Measurements from ENCODE around the gene ATP9B.

The ATP9B gene, protein sequence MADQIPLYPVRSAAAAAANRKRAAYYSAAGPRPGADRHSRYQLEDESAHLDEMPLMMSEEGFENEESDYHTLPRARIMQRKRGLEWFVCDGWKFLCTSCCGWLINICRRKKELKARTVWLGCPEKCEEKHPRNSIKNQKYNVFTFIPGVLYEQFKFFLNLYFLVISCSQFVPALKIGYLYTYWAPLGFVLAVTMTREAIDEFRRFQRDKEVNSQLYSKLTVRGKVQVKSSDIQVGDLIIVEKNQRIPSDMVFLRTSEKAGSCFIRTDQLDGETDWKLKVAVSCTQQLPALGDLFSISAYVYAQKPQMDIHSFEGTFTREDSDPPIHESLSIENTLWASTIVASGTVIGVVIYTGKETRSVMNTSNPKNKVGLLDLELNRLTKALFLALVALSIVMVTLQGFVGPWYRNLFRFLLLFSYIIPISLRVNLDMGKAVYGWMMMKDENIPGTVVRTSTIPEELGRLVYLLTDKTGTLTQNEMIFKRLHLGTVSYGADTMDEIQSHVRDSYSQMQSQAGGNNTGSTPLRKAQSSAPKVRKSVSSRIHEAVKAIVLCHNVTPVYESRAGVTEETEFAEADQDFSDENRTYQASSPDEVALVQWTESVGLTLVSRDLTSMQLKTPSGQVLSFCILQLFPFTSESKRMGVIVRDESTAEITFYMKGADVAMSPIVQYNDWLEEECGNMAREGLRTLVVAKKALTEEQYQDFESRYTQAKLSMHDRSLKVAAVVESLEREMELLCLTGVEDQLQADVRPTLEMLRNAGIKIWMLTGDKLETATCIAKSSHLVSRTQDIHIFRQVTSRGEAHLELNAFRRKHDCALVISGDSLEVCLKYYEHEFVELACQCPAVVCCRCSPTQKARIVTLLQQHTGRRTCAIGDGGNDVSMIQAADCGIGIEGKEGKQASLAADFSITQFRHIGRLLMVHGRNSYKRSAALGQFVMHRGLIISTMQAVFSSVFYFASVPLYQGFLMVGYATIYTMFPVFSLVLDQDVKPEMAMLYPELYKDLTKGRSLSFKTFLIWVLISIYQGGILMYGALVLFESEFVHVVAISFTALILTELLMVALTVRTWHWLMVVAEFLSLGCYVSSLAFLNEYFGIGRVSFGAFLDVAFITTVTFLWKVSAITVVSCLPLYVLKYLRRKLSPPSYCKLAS

DNA sequence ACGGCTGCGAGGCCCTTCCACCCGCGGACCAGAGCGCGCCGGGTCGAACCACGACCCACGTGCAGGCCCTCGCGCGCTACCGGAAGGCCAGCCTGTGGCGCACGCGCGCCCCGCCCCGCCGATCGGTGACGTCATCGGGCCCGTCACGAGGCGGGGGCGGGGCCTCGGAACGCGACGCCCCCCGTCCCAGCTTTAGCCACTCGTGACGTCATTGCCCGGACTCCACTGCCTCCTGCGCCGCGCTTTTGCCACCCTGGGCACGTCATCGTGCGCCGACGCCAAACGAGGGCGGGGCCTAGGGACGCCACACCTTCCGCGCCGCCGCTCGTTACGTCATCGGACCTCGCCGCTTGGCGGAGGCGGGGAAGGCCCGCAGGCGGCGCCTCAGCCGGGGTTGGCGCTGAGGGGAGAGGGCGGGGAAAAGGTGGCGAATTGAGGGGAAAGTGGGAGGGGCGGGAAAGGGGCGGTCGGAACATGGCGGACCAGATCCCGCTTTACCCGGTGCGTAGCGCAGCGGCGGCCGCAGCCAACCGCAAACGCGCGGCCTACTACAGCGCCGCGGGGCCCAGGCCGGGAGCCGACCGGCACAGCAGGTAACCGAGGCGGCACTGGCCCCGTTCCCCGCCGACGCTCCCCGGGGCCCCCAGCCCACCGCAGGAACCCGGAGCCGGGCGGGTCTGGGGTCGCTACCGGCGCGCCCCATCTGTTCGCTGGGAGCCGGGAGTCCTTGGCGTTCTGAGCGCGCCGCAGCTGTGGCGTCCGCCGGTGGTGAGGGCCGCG is at the start of gene ATP9B:
Gene ATP9B, plus strand, starts transcription at position 458 of the 780 bp plus-strand sequence. Its CDS starts 17 bp downstream, at position 475.
- DNase-seq: peak; percentile 97

DNA sequence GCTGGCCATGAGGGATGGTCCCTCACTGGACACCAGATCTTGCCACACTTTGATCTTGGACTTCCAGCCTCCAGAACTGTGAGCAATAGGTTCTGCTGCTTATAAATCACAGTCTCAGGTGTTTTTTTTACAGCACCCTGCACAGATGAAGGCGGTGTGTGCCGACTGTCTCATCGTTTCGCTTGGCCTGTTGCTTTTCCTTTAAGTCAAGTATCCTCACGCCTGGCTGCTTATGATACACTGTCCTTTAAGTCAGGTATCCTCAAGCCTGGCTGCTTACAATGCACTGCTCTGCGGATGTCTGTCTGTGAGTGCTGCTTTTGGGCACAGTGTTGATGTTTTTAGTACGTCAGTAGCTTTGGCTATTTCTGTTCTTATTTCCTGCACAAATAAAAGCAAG is 49.3 kb upstream of the ATP9B start:
- DNase-seq: no peak

DNA sequence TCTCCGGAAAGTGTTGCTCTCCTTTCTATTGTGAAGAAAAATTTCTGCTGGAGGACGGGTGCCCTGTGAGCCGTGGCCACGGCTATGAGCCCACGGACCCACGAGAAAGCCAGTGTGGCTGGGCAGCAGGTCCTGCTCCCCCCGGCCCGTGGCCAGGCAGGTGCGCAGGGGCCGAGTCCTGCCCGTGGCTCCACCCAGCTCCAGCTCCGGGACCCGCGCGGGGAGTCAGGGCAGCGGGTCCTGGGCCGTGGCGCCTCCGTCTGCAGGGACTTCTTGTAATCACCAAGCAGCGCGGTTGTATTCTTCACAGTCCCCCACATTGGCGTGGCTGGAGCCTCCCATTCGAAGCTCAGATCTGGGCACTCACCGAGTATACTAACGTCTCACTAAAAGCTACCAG is 46.6 kb upstream of the ATP9B start:
- DNase-seq: no peak

DNA sequence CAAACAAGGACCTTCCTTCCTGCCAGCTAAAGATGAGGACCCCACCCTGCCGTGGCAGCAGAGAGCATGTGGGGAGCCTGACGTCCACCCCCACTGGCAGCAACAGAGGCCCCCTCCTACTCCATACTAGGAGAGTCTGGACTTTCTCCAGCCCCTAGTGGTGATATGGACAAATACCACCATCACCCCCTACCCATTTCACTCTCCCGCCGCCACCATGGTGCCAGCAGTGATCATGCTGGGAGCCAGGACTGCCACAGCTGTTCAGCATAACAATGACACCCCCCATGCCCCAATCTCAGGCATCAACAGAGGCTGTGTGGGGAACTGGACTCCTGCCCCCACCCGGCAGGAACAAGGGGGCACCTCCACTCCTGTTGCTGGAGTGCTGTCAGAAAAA is 42.7 kb upstream of the ATP9B start:
- no peak for DNase-seq

DNA sequence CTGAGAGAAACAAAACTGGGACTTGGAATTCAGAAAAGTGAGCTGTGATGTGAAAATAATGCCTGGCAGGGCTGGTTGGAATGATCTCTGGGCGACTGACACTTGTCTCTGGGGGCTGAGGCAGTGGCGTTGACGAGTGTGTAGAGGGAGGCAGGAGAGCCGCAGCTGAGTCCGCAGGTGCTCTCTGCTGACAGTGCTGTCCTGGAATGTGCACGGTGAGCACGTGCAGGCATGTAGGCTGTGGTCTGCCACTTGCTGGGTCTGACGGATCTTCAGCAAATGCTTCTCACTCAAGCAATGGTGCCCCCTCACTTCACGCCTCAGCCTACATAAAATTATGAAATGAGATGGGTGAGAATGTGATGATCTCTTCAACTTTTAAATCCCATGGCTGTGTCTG is 38.5 kb upstream of the ATP9B start:
- no peak for DNase-seq

DNA sequence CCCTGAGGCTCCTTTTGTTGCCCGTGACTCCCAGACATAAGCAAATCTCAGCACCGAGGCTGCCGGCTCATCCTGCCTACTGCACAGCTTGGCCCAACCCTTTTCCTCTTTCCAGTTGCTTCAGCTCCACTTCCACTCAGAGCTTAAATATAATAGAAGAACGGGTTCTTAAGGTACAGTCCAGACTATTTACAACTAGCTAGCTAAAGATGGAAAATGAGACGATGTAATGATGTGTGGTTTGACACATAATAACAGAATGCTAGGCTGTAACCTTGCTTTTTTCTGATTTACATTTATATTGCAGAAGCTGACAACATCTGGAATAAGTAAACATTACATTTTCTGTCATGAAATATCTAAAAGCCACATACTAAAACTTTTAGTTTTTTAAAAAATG is 26.9 kb upstream of the ATP9B start:
- DNase-seq: no peak

DNA sequence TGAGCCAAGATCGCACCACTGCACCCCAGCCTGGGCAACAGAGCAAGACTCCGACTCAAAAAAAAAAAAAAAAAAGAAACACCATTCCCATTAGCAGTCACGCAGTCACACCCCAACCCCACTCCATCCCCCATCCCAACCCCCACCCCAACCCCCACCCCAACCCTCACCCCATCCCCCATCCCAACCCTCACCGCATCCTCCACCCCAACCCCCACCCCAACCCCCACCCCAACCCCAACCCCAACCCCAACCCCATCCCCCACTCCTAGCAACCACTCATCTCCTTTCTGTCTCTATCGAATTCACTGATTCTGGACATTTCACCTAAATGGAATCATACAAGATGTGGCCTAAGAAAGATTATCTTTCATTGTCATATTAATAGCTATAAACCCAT is 25.9 kb upstream of the ATP9B start:
- DNase-seq: no peak

DNA sequence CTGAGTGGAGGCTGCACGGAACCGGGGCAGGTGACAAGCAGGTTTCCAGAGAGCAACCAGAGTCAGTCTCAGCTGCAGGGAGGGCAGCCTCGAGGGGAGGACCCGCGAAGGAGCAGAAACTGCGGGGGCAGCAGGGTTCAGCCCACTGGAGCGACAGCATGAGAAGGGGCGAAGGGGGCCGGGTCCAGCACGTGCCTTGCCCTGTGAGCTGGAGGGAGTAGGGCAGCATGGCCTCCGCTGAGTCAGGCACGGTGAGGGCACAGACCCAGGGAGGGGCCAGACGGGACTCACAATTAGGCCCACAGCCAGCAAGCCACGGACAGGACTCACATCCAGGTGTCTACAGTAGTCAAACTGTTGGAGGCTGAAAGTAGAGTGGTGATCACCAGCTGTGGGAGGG is 22.7 kb upstream of the ATP9B start:
- no peak for DNase-seq

DNA sequence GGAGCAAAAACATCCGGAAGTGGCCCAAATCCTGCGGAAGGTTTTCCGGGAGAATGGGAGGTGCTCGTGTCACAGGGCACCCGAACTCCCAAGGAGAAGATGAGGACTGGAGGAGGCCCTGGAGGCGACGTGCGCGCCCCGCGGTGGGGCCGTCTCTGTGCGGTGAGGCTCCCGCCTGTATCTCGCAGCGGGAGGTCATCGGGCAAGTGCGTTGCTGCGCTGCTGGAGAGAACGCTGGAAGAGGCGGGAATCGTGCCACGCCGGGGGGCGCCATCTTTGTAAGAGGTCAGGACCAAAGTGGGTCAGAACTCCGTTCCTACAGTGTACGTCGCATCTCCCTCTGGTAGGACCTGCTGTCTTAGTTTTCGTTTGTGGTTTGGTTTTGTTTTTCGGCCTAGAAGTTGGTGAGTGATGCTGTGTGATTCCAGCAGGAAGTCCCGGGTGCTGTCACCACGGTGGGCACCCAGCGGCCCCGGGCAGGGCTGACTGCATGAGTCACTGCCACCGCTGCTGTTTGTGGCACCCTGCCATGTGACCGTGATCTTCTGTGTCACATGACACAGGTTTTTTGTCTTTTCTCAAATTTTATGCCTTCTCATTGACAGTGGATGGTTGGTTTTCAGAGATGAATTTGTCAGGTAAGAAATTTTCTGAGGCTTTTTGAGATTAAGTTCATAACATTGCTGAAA is 21.5 kb upstream of the ATP9B start:
- no peak for DNase-seq

DNA sequence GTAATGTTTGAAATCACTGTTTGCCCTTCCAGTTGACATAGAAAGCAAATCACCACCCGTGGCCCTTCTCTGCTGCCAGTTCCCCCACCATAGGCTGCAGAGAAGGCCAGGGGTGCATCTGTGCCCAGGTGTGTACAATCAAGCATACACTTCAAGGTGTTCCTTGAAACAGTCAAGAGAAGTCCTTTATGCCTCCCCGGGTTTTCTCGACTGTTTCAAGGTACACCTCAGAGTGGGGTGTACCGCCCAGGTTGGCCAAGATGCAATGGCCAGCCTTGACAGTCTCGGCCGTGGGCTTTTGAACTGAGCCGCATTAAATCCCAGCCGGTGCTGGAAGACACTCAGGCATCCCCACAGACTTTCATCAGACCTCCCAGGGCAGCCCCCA is 21.0 kb upstream of the ATP9B start:
- no peak for DNase-seq

DNA sequence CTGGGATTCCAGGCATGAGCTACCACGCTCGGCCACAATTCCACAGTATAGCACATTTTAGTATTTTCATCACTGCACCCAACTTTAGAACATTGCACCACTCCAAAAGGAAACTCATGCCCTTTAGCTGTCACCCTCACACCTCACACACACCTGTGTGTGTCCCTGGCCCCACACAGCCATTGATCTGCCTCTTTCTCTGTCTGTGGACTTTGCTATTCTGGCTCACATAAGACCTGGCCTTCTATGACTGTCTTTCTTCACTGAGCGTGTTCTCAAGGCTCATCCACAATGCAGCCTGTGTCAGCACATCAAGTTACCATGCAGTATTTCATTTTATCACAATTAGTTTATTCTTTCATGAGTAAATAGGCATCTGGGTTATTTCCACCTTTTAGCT is 19.7 kb upstream of the ATP9B start:
- DNase-seq: no peak

DNA sequence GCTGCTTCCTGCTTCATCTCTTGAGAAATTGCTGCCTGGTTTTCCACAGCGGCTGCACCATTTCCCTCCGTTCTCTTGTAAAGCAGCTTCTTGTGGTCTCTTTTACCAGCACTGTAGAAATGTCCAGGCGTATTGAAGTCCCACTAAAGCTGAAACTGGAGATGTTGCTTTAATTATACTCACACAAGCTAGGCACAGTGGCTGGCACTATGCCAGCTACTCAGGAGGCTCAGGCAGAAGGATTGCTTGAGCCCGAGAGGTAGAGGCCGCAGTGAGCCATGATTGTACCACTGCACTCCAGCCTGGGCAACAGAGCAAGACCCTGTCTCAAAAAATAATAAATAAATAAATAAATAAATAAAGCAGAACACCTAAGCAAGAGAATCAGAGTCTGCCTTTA is 19.2 kb upstream of the ATP9B start:
- DNase-seq: no peak

DNA sequence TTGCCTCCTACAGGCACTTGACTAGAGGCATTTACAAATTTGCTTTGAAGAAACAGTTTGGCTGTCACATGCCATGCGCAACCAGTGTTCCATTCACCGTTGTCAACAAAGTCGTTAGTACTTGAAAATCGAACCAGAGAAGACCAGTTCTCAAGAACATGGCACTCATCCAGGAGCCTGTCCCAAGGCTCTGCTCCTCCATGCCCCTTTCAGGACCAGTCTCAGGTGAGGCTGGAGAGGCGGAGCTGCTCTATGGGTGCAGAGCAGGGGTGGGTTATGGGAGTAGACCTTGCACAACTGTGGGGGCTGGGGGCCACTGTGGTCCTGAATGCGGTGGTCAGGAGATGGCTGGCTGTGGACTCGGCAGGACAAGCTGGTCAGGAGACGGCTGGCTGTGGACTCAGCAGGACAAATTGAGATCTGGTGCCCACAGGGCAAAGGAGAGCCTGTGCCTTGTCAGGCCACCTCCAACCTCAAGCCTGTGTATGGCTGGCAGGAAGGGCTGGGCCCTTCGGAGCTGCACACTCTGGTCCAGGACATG is 12.3 kb upstream of the ATP9B start:
- no peak for DNase-seq

DNA sequence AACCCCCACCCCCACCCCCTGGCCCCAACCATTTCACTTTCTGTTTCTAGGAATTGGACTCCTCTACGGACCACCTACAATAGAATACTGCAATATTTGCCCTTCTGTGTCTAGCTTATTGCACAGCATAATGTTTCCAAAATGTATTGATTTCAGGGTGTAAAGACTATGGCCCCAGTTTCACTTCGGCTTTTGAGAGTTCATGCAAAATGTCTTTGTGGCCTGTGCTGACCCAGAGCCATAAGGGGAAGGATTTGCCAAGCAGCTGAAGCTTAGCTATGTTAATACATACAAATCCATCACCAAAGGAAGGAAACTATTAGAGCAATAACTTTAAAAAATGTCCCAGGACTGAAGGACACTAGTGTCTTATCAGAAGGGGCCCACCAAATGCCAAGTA is 11.2 kb upstream of the ATP9B start:
- no peak for DNase-seq

DNA sequence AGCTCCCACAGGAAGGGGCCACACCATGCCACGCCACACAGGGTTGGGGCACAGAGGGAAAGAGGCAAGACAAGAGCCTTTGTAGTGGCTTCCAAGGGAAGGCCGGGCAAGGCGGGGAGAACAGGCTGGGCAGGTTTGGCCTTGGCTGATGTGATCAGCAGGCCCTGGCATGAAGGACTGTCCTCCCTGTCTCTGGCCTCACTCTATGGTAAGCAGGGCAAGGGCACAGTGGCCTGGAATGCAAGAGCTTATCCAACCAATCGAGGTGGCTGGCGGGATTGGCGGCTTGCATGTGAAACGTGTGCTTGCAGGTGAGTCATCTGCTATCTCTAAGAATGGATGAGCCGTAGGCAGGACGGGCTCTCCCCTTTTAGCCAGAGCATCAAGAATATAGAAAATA is 6.4 kb upstream of the ATP9B start:
- no peak for DNase-seq

DNA sequence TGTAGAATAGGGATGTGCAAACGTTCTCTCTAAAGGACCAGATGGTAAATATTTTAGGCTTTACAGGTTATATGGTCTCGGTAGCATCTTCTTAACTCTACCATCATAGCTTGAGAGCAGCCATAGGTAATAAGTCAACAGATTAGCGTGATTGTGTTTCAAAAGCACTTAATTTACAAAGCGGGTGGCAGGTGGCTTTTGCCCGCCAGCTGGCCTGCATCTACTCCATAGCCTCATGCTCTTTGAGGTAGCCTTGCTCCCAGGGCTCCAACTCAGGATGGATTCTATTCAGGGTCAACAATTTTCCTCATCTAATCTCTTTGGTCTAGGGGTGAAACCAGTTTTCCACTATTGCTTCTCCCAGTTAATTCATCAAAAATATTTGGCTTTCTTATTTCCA is 5.0 kb upstream of the ATP9B start:
- no peak for DNase-seq

DNA sequence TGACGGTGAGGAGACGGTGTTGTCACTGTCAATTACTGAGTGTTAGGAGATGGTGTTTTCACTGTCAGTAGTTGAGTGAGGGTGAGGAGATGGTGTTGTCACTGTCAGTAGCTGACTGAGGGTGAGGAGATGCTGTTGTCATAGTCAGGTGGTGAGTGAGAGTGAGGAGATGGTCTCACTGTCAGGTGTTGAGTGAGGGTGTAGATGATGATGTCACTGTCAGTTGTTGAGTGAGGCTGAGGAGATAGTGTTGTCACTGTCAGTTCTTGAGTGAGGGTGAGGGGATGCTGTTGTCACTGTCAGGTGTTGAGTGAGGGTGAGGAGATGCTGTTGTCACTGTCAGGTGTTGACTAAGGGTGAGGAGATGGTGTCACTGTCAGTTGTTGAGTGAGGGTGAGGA is 3.4 kb upstream of the ATP9B start:
- DNase-seq: no peak

DNA sequence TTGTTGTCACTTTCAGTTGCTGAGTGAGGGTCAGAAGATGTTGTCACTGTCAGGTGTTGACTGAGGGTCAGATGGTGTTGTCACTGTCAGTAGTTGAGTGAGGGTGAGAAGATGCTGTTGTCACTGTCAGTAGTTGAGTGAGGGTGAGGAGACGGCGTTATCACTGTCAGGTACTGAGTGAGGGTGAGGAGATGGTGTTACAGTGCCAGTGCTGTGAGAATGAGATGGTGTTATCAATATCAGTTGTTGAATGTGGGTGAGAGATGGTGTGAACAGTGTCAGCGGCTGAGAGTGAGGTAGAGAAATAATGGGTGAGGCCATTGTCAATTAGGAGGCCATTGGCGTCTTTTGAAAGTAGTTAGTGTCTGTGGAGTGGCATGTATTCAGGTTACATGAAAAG is 1.6 kb upstream of the ATP9B start:
- no peak for DNase-seq

DNA sequence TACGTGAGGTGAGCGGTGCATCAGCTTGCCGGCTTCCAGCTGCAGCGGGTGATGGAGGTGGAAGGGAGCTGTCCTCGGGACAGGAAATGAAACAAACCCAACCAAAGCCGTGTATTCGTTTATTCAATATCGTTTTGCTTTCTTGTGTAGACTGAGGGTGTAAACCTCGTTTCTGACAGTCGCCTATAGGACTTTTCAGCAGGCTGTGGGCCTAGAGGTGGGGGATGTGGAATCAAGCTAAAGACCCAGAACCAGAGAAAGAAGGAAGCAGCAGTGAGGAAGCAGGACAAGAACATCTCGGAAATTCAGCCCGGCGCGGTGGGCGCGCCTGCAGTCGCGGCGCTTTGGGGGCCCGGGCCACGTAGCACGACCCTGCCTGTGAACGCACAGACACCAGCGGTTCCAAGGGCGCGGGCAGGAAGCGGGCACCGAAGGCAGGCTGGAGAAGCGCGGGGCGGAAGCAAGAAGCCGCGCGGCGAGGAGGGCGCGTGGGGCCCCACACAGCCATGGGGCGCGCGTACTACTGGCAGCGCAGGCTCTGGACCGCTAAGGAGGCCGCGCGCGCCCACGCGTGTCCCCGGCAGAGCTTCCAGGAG is 755 bp upstream of the ATP9B start:
- peak; percentile 52 for DNase-seq

DNA sequence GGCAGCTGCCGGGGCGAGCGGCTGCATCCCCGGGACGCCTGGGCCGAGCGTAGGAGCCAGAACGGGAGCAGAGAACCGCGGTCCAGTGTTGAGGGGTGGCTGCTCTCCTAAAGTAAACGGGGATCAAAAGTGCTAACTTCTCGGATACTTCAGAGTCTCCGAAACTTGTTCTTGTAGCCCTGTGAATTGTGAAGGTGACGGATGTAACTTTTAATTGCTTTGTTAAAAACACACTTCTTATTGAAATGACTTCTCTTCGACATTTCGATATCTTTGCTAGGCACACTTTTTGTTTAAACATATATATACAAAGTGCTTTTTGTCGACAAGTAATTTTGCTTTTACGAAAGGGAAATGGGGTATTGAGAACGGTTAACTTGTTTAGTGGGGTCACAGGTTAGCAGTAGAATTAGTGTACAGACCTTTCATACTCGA is 540 bp downstream of the ATP9B start:
- no peak for DNase-seq

DNA sequence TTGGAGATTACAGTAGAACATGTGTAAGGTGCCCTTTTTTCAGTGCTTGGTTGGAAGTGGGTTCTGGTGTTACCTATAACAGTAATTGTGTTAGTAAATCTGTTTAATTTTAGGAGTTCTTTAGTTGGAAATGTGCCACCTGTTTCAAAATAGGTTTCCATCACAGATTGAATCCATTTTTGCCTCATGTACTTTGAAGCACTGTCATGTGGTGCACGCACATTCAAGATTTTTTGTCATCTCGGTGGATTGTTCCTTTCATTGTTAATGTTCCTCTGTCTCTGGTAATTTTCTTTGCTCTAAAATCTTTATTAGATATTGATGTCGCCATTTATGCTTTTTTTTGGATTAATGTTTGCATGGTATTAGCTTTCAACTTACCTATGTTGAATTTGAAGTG is 1.3 kb downstream of the ATP9B start:
- DNase-seq: no peak

Data from CD4-positive, alpha-beta T cell treated with Interleukin-6 for 4 hours (primary cell).